Heart left ventricle (tissue), 13 donors: ENCODE measurements around the gene OTOL1.

Experiments used
- POLR2A ChIP-seq, 2 donors: fragments of 450-650 bp; IDR thresholded peaks; one replicate each; pipeline ENCODE4 v1.6.1; 2017; ENCODE audit warnings: antibody characterized with exemption in 2 of 2, mild to moderate bottlenecking in 2 of 2, moderate library complexity in 2 of 2
- TF ChIP-seq, protein P1 (sequence below), 12 donors: fragments of 200-600 bp; sonication (generic) in 4 of 12; IDR thresholded peaks; one replicate each; pipeline versions ENCODE4 v1.5.0 to v1.8.0; 2018 to 2022; ENCODE audit warnings: antibody characterized with exemption in 12 of 12, mild to moderate bottlenecking in 5 of 12
- donor health status: ischemic (EF 13 %, LVEDD 7.1; RV severe dilation, severe dysfunction).
- donor health status: DM: no; HTN: yes; CAD: no.
- donor health status: DM: no; HTN: no; CAD: no.
- donor health status: ischemic (EF 25% LVEDD 6.9; RV normal size, moderate dysfunction).
- donor health status: ischemic (EF 25% LVEDD 5.7; RV mildly dilated, moderate dysfunction).
- donor health status: ischemic (EF 35%, LVEDD 5.7; RV mildly dilated, moderate dysfunction).
- donor health status: nonischemic (EF 11% LVEDD 7.7; RV severe dilation, severe dysfunction).
- donor health status: DM: yes; HTN: yes; CAD: no.
- donor health status: PGD.
- donor health status: ischemic (EF 29% LVEDD 5.4; RV normal size, mild dysfunction).
- donor health status: nonischemic (EF 23%, LVEDD 6.1; RV moderate dilation, normal function).

DNA sequence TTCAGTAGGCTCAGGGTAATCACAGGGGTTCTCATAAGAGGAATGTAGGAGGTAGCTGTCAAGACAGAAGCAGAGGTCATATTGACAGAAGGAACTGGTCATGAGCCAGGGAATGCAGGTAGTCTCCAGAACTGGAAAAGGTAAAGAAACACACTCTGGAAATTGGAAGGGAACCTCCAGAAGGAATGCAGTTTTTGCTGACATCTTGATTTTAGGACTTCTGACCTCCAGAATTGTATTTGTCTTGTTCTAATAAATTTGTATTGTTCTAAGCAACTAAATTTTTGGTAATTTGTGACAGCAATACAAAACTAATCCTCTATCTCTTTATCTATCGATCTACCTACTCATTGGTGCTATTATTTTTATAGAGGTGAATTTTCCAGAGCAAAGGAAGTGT is 49.2 kb downstream of the OTOL1 start:
- TF ChIP-seq, protein P1, sequence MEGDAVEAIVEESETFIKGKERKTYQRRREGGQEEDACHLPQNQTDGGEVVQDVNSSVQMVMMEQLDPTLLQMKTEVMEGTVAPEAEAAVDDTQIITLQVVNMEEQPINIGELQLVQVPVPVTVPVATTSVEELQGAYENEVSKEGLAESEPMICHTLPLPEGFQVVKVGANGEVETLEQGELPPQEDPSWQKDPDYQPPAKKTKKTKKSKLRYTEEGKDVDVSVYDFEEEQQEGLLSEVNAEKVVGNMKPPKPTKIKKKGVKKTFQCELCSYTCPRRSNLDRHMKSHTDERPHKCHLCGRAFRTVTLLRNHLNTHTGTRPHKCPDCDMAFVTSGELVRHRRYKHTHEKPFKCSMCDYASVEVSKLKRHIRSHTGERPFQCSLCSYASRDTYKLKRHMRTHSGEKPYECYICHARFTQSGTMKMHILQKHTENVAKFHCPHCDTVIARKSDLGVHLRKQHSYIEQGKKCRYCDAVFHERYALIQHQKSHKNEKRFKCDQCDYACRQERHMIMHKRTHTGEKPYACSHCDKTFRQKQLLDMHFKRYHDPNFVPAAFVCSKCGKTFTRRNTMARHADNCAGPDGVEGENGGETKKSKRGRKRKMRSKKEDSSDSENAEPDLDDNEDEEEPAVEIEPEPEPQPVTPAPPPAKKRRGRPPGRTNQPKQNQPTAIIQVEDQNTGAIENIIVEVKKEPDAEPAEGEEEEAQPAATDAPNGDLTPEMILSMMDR (IDR thresholded peaks at IDR 0.05): no peak
- TF ChIP-seq POLR2A (IDR thresholded peaks at IDR 0.05): no peak
